HL-60/S4 treated with phorbol 12-myristate 13-acetate at 8.2 ng/mL for 4 days and 3 days (cell line): ENCODE data around the gene MYOCD.

Source experiments
- in situ Hi-C: fragments of 300-500 bp; cut with MboI; formaldehyde crosslinking; loops from 2 replicates; pipeline ENCODE4 v1.15.0; 2022; ENCODE audit warnings: low sequenced_read_pairs

Gene MYOCD

DNA sequence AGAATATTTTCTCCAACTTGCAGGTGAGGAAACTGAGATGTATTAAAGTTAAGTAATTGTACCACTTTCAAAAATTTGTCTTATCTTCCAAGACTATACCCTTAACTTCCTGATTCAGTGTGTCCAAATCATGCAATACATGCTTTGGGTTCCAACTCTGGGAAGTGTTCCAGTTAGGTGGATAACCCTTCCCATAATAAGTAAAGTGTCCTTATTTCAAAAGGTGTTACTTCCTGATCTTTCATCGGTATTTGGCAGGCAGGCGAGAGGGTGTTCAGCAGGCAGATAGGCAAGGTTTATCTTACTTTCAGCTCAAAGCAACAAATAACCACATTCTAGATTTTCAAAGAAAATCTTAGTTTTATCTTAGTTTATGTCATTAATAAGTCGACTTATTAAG lies 77.4 kb downstream of the MYOCD start:
- in situ Hi-C loops = no loop called here

DNA sequence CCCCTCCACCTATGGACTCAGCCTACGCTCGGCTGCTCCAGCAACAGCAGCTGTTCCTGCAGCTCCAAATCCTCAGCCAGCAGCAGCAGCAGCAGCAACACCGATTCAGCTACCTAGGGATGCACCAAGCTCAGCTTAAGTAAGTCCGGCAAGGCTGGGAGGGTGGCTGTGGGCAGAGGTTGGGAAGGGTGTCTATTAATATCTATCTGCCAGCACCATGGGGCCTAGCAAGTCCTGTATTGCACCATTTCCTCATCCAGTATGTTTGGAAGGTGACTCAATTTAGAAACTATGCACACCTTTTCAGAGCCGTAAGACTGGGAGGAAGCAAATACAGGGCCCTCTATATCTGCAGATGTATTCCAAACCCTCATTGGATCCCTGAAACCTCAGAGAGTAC lies 78.6 kb downstream of the MYOCD start:
- in situ Hi-C loops = no loop called here

DNA sequence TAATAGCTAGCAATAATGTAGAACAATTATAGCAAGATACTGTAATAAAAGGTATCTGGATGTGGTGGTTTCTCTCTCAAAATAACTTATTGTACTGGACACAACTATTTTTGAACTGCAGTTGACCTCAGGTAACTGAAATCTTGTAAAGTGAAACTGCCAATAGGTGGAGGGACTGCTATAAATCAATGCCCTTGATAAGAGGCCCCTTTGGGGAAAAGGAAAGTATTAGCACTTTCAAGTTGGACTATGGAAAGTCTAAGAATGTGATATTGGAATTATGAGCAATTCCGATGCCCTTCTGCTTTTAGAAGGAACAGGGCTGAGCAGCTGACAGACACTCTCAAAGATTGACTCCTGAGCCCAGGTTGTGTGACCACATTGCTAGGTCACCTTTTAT lies 79.1 kb downstream of the MYOCD start:
- in situ Hi-C loops = no loop called here

DNA sequence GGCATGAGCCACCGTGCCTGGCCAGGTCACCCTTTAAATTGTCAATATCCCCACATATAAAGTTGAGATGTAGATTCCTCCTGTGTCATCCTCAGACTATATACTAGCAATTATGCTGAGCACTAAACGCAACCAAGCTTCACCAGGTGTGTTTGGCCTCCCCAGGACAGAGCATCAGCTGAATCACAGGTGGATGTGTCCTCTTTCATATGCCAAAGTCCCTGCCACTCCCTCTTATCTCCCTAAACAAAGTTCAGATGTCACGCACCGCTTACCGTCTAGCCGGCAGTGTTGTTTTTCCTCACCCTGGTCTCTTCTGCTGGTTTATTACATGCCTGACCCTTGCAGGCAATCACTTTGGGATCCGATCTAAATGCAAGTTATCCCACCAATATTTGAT lies 79.8 kb downstream of the MYOCD start:
- in situ Hi-C loops = no loop called here

DNA sequence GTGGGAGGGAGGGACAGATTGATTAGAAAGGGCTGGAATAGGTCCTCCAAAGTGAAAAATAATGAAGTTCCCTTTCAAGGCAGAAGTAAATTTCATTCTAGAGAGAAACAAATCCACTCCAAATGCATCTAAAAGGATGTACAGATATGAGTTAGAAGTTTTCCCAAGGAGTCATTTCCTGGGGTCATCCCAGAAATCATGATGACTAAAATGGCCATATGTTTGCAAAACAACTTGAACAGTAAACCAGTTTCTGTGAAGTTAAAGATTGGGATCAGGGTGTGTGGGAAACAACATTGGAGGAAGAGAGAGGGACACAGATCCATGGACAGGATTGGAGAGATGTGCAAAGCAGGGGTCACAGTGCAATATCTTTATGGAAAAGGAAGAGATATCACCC lies 91.1 kb downstream of the MYOCD start:
- in situ Hi-C loops = no loop called here

DNA sequence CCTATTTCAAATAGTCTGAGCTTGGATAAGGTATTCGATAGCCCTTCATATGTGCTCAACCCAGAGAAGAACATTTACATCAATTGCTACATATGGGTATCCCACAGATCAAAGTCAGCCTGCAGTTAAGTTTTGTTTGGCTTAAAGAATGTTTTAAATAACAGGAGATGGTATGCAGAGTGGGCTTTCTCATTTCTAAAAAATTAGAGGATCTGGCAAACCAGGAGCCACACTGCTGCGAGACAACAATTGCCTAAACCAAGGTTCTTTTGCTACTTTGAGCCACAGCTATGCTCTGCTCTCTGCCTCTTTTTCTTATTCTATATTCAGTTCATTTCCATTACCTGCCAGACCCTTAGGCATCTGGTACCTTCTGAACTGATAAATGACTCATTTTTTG lies 93.4 kb downstream of the MYOCD start:
- in situ Hi-C loops = no loop called here

DNA sequence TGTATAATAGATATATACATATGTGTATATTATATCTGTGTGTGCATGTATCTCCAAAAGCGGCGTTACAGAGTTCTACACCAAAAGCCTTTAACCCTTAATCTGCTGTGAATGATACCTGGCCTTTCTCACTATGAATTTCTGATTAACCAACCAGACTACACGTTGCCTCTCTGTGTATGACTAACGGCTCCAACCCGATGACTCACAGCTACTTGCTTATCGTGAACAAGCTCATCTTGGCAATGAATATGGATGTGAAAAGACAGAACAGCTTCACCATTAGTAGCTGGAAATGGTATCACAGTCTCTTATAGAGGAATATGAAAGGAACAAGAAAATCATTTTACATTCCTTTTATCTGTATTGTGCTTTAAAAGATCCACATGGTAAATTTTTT lies 99.9 kb downstream of the MYOCD start:
- in situ Hi-C loops = no loop called here

DNA sequence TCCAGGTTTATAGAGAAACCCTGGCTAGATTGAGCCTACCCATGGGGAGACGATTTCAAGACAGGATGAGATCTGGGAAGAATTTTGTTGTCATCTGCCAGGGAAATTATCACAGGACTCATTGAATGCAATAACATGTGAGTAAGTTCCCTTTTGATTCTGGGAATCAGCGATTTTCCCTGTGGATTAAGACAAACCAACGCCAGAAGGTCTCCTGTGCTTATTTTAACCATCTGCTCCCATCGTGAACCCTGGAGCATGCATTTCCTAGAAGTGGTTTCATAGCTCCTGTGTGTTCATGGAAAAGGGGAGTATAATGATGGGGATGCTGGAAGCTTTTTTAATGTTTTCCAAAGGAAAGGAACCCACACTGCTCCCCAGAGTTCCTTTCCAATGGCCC lies 102.6 kb downstream of the MYOCD start:
- in situ Hi-C loops = no loop called here

DNA sequence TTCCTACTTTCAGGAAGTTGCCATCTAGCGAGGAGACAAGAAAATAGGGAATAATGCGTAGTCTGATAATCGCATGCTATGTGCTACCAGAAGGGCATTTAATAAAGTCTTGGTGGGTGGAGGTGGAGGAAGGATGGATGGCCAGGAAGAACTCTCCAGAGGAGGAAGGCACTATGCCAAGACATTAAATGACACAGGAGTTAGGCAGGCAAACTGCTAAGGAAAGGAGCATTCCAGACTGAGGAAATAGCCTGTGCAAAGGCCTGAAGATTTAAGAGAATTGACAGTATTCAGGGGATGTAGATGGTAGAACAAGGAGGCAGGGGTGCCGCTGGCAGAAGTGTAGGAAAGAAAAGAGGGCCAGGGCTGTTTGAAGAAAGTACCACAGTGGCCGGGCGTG lies 104.3 kb downstream of the MYOCD start:
- in situ Hi-C loops = no loop called here

DNA sequence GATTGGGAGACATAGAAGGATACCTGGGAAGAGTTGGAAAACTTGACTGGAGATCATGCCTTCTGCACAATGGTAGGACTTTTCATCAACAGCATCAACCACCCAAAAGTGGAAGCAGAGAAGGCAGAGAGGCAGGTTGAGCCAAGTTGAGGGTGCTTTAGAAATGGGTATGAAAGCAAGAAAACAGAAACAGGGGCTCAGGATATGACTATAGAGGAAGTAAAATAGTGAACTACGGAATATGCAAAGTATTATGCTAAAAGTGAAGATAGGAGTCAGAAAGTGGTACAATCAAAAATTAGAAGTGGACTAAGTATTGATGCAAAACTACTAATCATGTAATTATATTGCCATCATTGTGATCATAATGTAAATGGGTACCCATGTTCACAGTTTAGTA lies 107.5 kb downstream of the MYOCD start:
- in situ Hi-C loops = no loop called here

DNA sequence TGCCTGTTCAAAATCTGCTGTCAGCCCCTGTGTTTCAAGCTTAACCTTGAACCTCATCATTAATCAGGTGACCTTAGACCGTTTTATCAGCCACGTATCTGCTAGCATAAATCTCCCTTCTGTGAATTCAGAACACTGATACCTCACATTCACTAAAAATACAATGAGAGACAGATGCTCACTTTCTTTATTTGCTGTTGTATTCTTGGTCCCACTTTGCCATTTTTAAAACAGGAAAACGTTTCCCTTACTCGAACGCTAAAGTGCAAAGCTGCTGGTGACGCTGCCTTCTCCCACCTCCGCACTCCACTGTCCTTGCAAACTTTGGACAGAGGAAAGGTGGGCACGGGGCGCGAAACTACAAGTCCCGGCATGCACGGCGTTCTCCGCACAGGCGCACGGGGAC lies 123.4 kb downstream of the MYOCD start:
- in situ Hi-C loops = no loop called here

DNA sequence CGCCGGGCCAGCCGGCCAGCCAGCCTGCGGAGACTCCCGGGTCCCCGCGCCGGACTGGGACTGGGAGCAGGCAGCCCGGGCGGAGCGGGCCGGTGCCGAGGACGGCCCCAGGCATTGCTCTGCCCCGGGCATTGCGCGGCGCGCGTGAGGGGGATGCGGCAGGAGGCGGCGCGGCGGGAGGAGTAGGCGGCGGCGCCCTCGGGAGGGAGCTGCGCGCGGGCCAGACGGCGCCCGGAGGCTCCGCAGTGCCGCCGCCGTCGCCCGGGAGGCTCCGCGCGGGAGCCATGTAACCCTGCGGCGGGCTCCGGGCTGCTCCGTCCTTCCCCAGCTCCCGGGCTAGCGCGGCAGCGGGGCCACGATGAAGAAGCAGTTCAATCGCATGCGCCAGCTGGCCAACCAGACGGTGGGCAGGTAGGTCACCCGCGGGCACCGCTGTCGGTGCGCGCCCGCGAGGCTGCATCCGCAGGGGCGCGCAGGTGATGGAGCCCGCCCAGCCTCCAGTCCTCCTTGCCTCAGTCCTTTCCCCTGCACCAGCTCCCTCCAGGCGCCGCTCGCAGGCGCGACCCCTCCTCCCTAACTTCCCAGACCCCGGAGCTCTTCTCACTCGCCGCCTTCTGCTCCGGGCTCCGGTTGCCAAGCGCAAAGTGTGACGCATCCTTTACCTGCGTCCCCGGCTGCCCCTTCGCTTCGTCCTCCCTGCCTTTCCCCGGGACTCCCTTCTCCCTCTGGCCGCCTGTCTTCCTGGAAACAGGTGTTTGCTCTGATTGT lies 124.0 kb downstream of the MYOCD start, which contains the start of gene ARHGAP44:
Gene ARHGAP44 (plus strand): TSS at position 18 of the 768 bp plus-strand sequence. CDS start 341 bp downstream, at position 359.
- in situ Hi-C loops = no loop called here

DNA sequence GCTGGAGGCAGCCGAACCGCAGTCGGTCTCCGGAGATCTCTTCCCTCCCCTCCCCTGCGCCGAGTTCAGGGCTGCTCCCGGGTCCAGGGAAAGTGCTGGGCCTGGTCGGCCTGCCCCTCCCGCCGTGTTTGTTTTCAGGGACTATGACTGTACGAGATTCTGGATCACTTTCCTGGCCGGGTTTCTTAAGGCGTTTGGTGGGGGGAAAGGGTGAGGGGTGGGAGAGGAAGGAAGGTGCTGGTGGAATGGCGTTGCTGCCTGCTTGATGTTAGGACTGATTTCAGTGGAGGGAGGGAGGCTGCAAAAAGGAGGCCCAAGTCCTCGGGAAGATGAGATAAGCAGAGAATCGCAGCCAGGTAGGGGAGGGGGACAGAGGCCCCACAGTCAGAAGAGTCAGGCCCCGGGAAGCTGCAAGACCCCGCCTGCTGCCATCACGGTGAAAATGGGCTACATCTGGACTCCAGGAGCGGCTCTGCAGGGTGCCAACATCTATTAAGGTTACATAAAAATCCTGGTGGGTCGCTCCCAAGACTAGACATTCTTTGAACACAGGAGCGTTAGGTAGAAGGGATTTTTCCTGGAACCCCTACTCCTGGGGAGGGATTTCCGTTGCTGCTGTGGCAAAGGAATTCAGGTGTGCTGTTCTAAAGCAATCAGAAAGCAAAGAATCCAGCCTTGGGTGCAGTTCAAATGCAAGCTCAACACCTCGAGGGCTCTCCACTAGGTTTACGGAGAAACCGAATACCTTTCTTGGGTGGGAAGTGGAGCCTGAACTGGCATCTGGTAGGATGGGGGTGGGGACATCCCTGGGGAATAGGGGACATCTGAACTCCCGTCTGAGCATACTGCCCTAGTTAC lies 124.8 kb downstream of the MYOCD start:
- in situ Hi-C loops = no loop called here

DNA sequence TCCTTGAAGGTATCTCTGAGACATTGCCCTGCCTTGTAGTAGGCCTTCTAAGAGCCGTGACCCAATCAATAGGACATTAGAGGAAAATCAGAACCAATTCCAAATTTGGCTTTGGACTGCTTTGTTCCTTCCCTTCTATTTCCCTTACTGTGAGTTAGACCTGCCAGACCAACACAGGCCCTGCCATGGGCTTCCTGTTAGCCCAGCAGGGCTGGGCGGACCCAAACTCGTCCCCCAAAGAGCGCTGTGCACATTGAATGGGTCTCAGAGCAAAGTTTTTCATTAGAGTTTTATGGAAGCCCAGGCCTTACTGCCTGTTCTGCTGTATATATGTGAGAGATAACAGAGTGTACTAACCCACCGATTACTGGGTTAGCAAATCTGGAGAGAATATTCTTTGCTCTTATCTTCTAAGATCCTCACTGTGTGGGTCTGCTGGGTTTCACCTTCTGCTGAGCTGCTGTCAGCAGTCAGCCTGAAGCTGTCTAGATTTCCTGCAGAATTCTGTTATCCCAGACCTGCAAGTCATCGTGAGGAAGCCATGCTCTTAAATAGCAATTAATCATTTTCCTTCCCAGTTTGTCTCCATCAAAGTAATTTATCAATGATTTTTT lies 129.3 kb downstream of the MYOCD start:
- in situ Hi-C loops = no loop called here

DNA sequence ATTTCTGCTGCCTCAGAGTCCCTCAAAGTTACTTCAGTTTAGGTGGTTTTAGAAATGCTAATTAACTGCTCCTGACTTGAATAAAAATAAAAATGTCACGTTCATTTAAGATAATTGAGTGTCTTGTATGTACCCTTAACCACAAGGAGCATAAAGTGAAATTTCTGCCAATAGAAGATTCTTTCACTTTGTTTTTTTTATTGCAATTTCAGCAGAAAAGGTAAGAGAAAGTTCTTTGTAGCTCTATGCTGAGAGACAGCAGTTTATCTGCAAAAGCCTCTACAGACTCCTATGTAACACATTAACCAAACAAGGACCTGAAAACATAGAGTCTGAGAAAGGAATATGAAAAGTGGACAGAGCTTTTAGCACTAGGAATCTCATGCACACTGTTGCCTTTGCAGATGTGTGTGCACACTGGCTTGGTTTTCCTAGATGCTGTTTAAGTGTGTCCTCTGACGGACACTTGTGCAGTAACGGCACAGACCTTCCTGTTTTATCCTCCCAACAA lies 135.2 kb downstream of the MYOCD start:
- in situ Hi-C loops = no loop called here

DNA sequence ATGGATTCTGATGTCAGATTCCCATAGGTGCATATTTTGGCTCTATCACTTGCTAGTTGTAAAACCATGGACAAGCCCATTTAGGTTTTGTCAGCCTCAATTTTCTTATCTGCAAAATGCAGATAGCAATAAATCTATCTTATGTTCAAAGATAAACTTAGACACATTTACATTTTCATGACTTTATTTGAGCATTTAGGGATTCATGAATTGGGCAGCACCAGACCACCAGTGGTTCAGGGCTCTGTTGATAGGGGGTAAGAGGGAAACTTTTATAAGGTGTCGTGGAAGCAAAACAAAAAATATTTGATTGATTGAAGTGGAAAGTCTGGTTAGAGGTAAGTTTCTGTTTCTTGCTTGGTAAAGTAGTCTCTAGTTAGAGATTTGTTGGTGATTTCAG lies 140.9 kb downstream of the MYOCD start:
- in situ Hi-C loops = no loop called here

DNA sequence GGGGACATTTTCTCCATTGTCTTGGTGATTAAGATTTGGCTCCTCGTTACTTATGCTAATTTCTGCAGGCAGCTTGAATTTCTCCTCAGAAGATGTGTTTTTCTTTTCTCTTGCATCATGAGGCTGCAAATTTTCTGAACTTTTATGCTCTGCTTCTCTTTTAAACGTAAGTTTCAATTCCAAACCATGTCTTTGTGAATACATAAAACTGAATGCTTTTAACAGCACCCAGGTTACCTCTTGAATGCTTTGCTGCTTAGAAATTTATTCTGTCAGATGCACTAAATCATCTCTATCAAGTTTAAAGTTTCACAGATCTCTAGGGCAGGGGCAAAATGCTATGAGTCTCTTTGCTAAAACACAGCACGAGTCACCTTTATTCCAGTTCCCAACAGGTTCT lies 143.0 kb downstream of the MYOCD start:
- in situ Hi-C loops = no loop called here

DNA sequence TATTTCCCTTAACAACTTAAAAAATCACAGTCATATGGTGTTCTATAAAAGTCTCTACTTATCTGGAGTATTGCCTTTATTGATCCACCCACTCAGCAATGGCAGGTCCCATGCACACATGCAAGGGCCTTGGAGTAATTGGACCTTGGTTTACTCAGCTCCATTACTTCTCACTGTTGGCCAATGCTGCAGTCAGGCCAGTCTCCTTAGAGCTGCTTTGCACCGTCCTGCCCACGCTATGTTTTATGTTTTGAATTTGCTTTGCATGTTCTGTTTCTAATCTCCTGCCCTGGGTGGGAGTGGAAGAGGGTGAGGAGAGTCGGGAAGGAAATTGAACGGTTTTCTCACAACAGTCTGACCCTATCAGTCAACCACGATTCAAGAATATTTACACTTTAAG lies 147.2 kb downstream of the MYOCD start:
- in situ Hi-C loops = no loop called here

DNA sequence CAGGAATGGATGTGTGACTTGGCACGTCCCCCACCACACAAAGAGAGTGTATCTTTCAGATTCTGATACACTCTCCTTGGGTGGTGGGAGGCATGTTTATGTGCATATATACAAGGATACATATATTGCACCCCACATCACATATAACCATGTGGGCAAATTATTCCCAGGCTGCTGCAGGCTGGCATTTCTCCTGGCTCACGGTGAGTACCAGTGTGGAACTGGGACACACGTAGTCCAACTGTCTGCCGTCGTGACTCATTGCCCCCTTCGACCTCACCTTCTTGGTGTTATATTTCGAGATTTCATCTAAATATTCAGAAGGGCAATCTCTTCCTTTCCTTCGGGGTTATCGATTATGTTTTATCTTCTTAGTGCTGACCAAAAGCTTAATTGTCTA lies 148.0 kb downstream of the MYOCD start:
- in situ Hi-C loops = no loop called here

DNA sequence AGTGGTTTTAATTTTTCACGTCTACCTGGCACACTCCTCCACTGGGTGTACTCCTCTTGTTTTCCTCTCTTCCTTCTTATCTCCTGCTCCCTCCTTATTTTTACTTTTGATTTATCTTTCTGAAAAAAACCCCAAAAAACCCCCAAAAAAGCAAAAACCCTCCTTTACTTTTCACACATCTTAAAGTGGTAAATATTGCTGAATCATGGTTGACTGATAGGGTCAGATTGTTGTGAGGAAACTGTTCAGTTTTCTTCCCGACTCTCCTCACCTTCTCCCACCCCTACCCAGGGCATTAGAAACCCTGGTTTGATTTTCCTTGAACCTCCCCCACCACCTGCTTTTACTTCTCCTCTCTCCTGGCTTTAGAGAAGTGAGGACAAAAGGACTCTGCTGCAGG lies 149.0 kb downstream of the MYOCD start:
- in situ Hi-C loops = no loop called here

DNA sequence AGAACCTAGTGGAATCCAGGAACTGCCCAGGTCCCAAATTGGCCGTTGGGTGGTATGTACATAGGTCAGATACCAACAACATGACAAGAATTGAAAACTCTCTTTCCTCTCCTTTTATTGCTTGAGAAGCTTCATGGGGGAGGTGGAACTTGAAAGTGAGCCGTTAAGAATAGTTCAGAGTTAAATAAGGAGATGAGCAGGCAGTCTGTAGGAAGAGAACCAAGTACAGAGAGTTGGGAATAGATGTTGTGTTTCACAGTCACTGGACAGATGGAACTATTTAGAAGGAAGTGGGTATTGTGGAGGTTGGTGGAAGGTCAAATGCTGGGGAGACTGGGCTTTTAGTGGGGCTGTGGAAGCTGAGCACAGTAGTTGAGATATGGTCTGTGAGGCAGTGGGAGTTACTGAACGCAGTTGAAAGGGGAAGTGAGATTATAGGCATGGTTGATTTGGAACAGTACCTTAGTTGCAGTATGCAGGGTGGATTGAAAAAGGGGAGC lies 150.0 kb downstream of the MYOCD start:
- in situ Hi-C loops = no loop called here
